HL-60/S4 treated with retinoic acid at 250 ng/mL for 4 days and 3 days (cell line): ENCODE measurements around the gene KEL.

Experiments
- in situ Hi-C: fragments of 300-500 bp; cut with MboI; formaldehyde crosslinking; loops from 2 replicates; pipeline ENCODE4 v1.7.0; 2022; ENCODE audit warnings: low sequenced_read_pairs

The KEL gene

GRCh38 chr7:142932386-142933091 lies 29.6 kb downstream of the KEL start:
- in situ Hi-C loops, result no loop called here

GRCh38 chr7:142930126-142930730 lies 31.9 kb downstream of the KEL start:
- in situ Hi-C loops, result no loop called here

GRCh38 chr7:142927949-142928348 lies 34.2 kb downstream of the KEL start:
- in situ Hi-C loops, result no loop called here

- in situ Hi-C loops, result no loop called here
Measured at GRCh38 chr7:142927085-142927745, 34.9 kb downstream of the KEL start.

GRCh38 chr7:142925413-142925812 lies 36.8 kb downstream of the KEL start:
- in situ Hi-C loops, result no loop called here

GRCh38 chr7:142923391-142923790 lies 38.8 kb downstream of the KEL start:
- in situ Hi-C loops, result no loop called here

GRCh38 chr7:142919656-142920055 lies 42.5 kb downstream of the KEL start:
- in situ Hi-C loops, result no loop called here

GRCh38 chr7:142918901-142919300 lies 43.3 kb downstream of the KEL start:
- in situ Hi-C loops, result no loop called here

GRCh38 chr7:142917447-142917846 lies 44.7 kb downstream of the KEL start:
- in situ Hi-C loops, result no loop called here

- in situ Hi-C loops, result no loop called here
Measured at GRCh38 chr7:142916508-142916907, 45.7 kb downstream of the KEL start.

GRCh38 chr7:142915315-142915714 lies 46.8 kb downstream of the KEL start:
- in situ Hi-C loops, result no loop called here

- in situ Hi-C loops, result no loop called here
Measured at GRCh38 chr7:142914121-142914520, 48.0 kb downstream of the KEL start.

GRCh38 chr7:142913566-142913965 lies 48.6 kb downstream of the KEL start:
- in situ Hi-C loops, result no loop called here

GRCh38 chr7:142913051-142913450 lies 49.1 kb downstream of the KEL start:
- in situ Hi-C loops, result no loop called here

GRCh38 chr7:142910481-142910880 lies 51.7 kb downstream of the KEL start:
- in situ Hi-C loops, result no loop called here

GRCh38 chr7:142910031-142910433 lies 52.1 kb downstream of the KEL start:
- in situ Hi-C loops, result no loop called here

- in situ Hi-C loops, result no loop called here
Measured at GRCh38 chr7:142908921-142909890, 53.0 kb downstream of the KEL start.

- in situ Hi-C loops, result no loop called here
Measured at GRCh38 chr7:142908290-142908689, 53.9 kb downstream of the KEL start.

GRCh38 chr7:142906643-142907042 lies 55.5 kb downstream of the KEL start:
- in situ Hi-C loops, result no loop called here

GRCh38 chr7:142905759-142906158 lies 56.4 kb downstream of the KEL start:
- in situ Hi-C loops, result no loop called here

GRCh38 chr7:142904128-142904527 lies 58.0 kb downstream of the KEL start:
- in situ Hi-C loops, result no loop called here
